Brain microvascular endothelial cell (primary cell): Measurements from ENCODE around the gene SPARCL1.

Experiments
- DNase-seq: peaks from one replicate; pipeline ENCODE4 v3.0.0-alpha.2; 2020
- H3K27ac ChIP-seq: fragments of 250-450 bp; sonication (Bioruptor Pico); 2 replicates; pipeline ENCODE4 v1.5.1; 2020; ENCODE audit warnings: mild to moderate bottlenecking, moderate library complexity
- H3K27me3 ChIP-seq: fragments of 250-450 bp; sonication (Bioruptor Pico); replicated peaks from 2 replicates; pipeline ENCODE4 v1.5.1; 2020; ENCODE audit warnings: mild to moderate bottlenecking
- H3K36me3 ChIP-seq: fragments of 250-450 bp; sonication (Bioruptor Pico); replicated peaks from 2 replicates; pipeline ENCODE4 v1.5.1; 2020; ENCODE audit warnings: mild to moderate bottlenecking
- H3K4me3 ChIP-seq: 2 replicates; pipeline ENCODE4 v1.5.1; 2011; ENCODE audit warnings: low read depth, mild to moderate bottlenecking, control low read depth, low read length, moderate library complexity
- CTCF ChIP-seq: IDR thresholded peaks from 2 replicates; pipeline ENCODE4 v1.5.1; 2011; ENCODE audit warnings: low read depth, mild to moderate bottlenecking, moderate library complexity, low read length, control low read depth, inconsistent platforms; ENCODE audit errors: missing control alignments
- in situ Hi-C: cut with HindIII; loops from 2 replicates; pipeline ENCODE4 v1.10.0; 2017; ENCODE audit warnings: low sequenced_read_pairs, low pct_ligation_motif_present

Gene SPARCL1

GRCh38 chr4:87445964-87446363, 83.2 kb downstream of the SPARCL1 start:
- Histone ChIP-seq H3K36me3 (peaks cover 2% of the 10 kb centered on the region), H3K4me3 (no peak overlapping the region), H3K27ac (no peak overlapping the region), H3K27me3 (no peaks in the 10 kb centered on the region)
- in situ Hi-C loops: no loop called here
- DNase-seq: no peak
- no peak for TF ChIP-seq CTCF

GRCh38 chr4:87444741-87445140, 84.4 kb downstream of the SPARCL1 start:
- in situ Hi-C loops: no loop called here

GRCh38 chr4:87442889-87443288, 86.3 kb downstream of the SPARCL1 start:
- TF ChIP-seq CTCF: no peak
- Histone ChIP-seq H3K27ac (no peak overlapping the region), H3K27me3 (no peaks in the 10 kb centered on the region), H3K36me3 (peaks cover 2% of the 10 kb centered on the region), H3K4me3 (no peak overlapping the region)
- in situ Hi-C loops: no loop called here
- no peak for DNase-seq

More at GRCh38 chr4:87444741-87445140, 84.4 kb downstream of the SPARCL1 start:
- no peak for DNase-seq
- Histone ChIP-seq H3K27me3 (no peaks in the 10 kb centered on the region), H3K27ac (no peak overlapping the region), H3K4me3 (no peak overlapping the region), H3K36me3 (peaks cover 2% of the 10 kb centered on the region)
- TF ChIP-seq CTCF: no peak

GRCh38 chr4:87433342-87433741, 95.8 kb downstream of the SPARCL1 start:
- DNase-seq: no peak
- no peaks in the 10 kb centered on the region for H3K36me3 ChIP-seq
- TF ChIP-seq CTCF: no peak
- H3K4me3 ChIP-seq: no peak overlapping the region
- no peaks in the 10 kb centered on the region for H3K27me3 ChIP-seq
- H3K27ac ChIP-seq: no peak overlapping the region
- in situ Hi-C loops: no loop called here

- Histone ChIP-seq H3K4me3 (no peak overlapping the region), H3K27me3 (no peaks in the 10 kb centered on the region), H3K27ac (no peak overlapping the region), H3K36me3 (no peaks in the 10 kb centered on the region)
- no peak for DNase-seq
- in situ Hi-C loops: no loop called here
- no peak for TF ChIP-seq CTCF
Observed at GRCh38 chr4:87430038-87430437, 99.1 kb downstream of the SPARCL1 start.

- no peak for TF ChIP-seq CTCF
- no peaks in the 10 kb centered on the region for H3K27me3 ChIP-seq
- H3K27ac ChIP-seq: no peak overlapping the region
- no peaks in the 10 kb centered on the region for H3K36me3 ChIP-seq
- in situ Hi-C loops: no loop called here
- H3K4me3 ChIP-seq: no peak overlapping the region
- no peak for DNase-seq
Observed at GRCh38 chr4:87428979-87429378, 100.2 kb downstream of the SPARCL1 start.
